ENCODE measurements around the gene DOLPP1. TPM values are rescaled to one million over a fixed set of nuclear protein-coding genes. Genes with fewer than 3 reads are reported as not detected.

DOLPP1 gene
- polyA plus RNA-seq, 1 of the 3 experiments (the other 2 are of a cell fraction) = 19.9 TPM

DNA sequence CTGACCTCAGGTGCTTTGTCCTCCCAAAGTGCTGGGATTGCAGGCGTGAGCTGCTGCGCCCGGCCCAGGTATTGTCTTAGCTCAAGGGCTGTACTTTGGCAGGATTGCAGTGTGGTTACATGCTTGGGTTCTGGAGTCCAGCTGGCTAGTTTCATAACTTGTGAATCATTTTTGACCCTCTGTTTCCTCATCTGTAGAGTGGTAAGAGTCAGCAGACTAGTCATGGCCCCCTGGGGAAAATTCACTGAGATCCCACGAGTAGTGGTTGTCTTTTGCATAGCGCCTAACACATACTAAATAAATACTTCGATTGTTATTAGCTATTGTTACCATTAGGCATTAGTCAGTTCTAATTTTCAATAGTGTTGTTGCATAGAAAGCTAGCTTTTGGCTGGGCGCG is 44.6 kb downstream of the DOLPP1 start (continued):
- TF ChIP-seq, protein P1, sequence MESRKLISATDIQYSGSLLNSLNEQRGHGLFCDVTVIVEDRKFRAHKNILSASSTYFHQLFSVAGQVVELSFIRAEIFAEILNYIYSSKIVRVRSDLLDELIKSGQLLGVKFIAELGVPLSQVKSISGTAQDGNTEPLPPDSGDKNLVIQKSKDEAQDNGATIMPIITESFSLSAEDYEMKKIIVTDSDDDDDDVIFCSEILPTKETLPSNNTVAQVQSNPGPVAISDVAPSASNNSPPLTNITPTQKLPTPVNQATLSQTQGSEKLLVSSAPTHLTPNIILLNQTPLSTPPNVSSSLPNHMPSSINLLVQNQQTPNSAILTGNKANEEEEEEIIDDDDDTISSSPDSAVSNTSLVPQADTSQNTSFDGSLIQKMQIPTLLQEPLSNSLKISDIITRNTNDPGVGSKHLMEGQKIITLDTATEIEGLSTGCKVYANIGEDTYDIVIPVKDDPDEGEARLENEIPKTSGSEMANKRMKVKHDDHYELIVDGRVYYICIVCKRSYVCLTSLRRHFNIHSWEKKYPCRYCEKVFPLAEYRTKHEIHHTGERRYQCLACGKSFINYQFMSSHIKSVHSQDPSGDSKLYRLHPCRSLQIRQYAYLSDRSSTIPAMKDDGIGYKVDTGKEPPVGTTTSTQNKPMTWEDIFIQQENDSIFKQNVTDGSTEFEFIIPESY (IDR thresholded peaks at IDR 0.05; ENCODE audit: borderline replicate concordance, low read depth) = no peak
- TF ChIP-seq GABPA (IDR thresholded peaks at IDR 0.05; ENCODE audit: low read depth) (no peak), TCF12 (IDR thresholded peaks at IDR 0.05) (peak; percentile 56)

DNA sequence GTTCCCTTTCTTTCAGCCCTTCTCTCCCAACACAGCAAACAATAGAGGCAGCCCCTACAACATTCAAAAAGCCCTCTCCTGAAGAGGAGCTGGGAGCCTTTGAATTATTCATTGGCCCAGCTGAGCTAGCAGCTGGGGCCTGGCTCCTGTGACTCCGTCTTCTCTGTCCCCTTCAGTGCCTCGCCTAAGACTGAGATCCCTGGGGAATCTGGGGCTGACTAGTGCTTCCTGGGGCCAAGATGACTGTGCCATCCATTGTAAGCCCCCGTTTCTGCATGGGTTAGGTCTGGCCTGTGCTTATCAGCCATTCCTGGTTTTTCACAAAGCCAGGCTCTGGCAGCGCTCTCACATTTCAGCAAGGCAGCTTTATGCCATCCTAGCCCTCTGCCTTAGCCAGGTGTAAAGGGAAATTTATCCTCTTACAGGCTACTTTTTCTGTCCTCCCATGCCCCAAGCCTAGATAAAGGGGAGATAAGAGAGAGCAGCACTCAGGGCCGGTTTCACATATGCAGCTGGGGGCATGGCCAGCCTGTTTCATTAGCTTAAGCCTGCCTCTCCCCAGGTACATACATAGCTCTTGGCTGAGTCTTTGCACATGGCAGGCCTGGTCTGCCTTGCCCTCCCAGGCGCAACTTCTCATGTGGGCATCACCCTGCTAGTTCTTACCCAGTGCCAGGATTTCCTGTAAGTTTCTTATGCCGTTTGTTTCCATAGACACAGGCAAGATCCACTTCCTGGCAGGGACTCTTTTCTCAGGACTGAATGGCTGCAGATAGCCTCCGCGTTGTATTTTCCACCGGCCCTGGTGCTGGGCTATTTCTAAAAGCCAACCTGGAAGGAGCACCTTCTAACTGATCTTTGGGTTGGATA is 46.1 kb downstream of the DOLPP1 start:
- H4K20me1 ChIP-seq (ENCODE audit: insufficient read depth) = no peaks in the 10 kb centered on the region
- H3K4me1 ChIP-seq (ENCODE audit: control insufficient read depth in 1 of 2, insufficient read depth in 2 of 2, low read depth in 1 of 2, low read length in 1 of 2) = peaks cover 4 to 12% of the 10 kb centered on the region in 2 experiments; a peak in 3 of 4 replicates
- TF ChIP-seq SMC3 (IDR thresholded peaks at IDR 0.05; ENCODE audit: low read depth, low read length) = no peak
- no peak for TF ChIP-seq RXRA (IDR thresholded peaks at IDR 0.05; ENCODE audit: borderline replicate concordance, low read depth)
- TF ChIP-seq TEAD4 (IDR thresholded peaks at IDR 0.05; ENCODE audit: borderline replicate concordance, insufficient read depth) = no peak
- no peak for TF ChIP-seq YY1 (IDR thresholded peaks at IDR 0.05; ENCODE audit: low read depth)
- TF ChIP-seq GATA2 (CRISPR knock-in tag; IDR thresholded peaks at IDR 0.05) = peak; percentile 62
- peak; percentile 31; the same call in 1 of the 2 replicates for TF ChIP-seq MXI1 (IDR thresholded peaks at IDR 0.05; ENCODE audit: low read depth, low read length)
- TF ChIP-seq RCOR1 (IDR thresholded peaks at IDR 0.05; ENCODE audit: low read length) = no peak
- TF ChIP-seq, protein P1 (IDR thresholded peaks at IDR 0.05; ENCODE audit: borderline replicate concordance, low read depth) = no peak
- TF ChIP-seq TAF1 (IDR thresholded peaks at IDR 0.05; ENCODE audit: borderline replicate concordance, low read depth, low read length) = no peak
- H3K36me3 ChIP-seq (replicated peaks in 1 of 2; ENCODE audit: control insufficient read depth in 1 of 2, insufficient read depth in 2 of 2, low read length in 1 of 2) = peaks cover 5 to 31% of the 10 kb centered on the region in 2 experiments
- H3K9ac ChIP-seq = no peak overlapping the region
- DNase-seq = peak; percentile 56
- CTCF ChIA-PET = interaction anchor here (0.6 to 16.0 kb wide), 7 partner anchors 14 to 716 kb away, joined by 3 to 211 read pairs (median 3); no protein-coding TSS in a partner anchor
- H3K9me3 ChIP-seq = no peaks in the 10 kb centered on the region
- H3K27me3 ChIP-seq (ENCODE audit: insufficient read depth) = no peaks in the 10 kb centered on the region
- H3K4me2 ChIP-seq = no peak overlapping the region
- peaks cover 23% of the 10 kb centered on the region for H3K79me2 ChIP-seq (ENCODE audit: insufficient read depth)
- peak overlapping the region in 1 of 2 experiments; percentile 71; a peak in 2 of 4 replicates for H3K27ac ChIP-seq (ENCODE audit: low read depth in 2 of 2, low read length in 1 of 2)
- H3K4me3 ChIP-seq (ENCODE audit: low read depth in 2 of 2, low read length in 1 of 2) = no peak overlapping the region
- 89% methylated on average over 10 of the region's 10 CpGs for WGBS (ENCODE audit: low lambda C conversion rate)
- H3K9me2 ChIP-seq = no peaks in the 10 kb centered on the region
- POLR2A ChIA-PET = interaction anchor here (0.5 to 1.1 kb wide), 6 partner anchors 9 to 479 kb away, joined by 3 to 4 read pairs (median 3); partner anchors contain the start of gene IER5L
- H2AFZ ChIP-seq (ENCODE audit: low read depth) = no peak overlapping the region
- peaks cover 4% of the 10 kb centered on the region for H3F3A ChIP-seq (replicated peaks; ENCODE audit: insufficient read depth)

Measured in SK-N-SH (cell line).